GM18517 (cell line): Measurements from ENCODE around the gene KDM6A.
"Not testable (repeated sequence)": the region's sequence is repeated elsewhere in the genome, so short reads cannot be mapped to it uniquely, and the experiment has no call there.

Source experiments
- ATAC-seq: cut with Tn5 transposase; IDR thresholded peaks from one replicate; pipeline ENCODE4 v1.9.1; 2021; ENCODE audit warnings: mild to moderate bottlenecking, moderate library complexity; ENCODE audit not compliant: unreplicated experiment

KDM6A gene

DNA sequence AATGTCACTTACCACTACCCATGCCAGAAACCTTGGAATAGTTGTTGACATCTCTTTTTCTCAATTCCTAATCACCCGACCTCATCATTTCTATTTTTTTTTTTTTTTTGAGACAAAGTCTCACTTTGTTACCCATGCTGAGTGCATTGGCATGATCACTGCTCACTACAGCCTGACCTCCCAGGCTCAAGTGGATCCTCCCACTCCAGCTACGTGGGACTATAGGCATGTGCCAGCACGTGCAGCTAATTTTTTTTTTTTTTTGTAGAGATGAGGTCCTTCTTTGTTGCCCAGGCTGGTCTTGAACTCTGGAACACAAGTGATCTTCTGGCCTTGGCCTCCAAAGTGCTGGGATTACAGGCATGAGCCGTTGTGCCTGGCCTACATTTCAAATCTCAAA is 12.0 kb downstream of the KDM6A start:
- no peak for ATAC-seq

DNA sequence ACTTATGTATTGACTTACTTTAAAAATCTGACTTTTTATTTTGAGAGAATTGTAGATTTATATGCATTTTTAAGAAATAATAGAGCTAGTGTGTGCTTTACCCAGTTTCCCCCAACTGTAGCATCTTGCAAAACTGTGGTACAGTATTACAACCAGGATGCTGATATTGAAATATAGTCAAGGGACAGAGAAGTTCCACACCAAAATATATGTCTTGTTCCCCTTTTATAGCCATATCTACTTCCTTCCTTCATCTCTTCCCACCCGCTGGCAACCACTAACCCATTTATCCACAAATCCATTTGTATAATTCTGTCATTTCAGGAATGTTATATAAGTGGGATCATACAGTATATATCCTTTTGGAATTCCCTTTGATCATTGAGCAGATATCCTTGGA is 16.8 kb downstream of the KDM6A start:
- ATAC-seq, result no peak

DNA sequence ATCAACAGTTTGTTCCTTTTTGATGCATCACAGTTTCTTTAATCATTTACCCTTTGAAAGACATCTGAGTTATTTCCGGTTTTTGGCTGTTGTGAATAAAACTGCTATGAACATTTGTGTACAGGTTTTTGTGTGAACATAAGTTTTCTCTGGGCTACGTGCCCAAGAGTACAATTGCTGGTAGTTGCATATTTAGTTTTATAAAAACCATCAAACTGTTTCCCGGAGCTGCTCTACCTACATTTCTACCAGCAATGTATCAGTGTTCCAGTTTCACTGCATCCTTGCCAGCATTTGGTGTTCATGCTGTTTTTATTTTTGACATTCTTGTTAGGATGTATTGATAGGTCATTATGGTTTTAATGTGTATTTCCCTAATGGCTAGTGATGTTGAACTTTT is 17.3 kb downstream of the KDM6A start:
- no peak for ATAC-seq

DNA sequence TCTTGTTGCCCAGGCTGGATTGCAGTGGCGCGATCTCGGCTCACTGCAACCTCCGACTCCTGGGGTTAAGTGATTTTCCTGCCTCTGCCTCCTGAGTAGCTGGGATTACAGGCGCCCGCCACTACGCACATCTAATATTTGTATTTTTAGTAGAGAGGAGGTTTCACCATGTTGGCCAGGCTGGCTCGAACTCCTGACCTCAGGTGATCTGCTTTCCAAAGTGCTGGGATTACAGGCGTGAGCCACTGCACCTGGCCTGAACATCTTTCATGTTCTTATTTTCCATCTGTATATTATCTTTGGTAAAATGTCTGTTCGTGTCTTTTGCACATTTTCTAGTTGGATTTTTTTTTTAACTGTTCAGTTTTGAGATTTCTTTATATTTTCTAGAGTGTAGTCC is 17.7 kb downstream of the KDM6A start:
- ATAC-seq, result not testable (repeated sequence)

DNA sequence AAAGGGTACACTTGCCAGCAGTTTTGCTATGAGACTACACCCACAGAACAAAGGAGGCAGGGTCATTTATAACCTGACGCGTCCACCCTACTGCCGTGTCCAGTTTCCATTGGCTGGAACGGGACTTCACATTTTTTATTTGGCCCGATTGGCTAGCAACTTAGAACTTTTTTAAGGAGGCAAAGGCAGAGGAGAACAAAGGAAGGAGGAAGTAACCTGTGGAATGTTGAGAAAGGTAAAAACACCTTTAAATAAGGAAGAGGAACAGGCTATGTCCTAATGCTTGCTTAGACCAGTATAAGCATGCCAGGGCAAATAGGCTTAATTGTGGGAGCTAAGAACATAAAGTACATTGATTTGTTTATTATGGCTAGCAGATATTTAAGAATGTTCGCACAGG is 18.7 kb downstream of the KDM6A start:
- ATAC-seq, result no peak

DNA sequence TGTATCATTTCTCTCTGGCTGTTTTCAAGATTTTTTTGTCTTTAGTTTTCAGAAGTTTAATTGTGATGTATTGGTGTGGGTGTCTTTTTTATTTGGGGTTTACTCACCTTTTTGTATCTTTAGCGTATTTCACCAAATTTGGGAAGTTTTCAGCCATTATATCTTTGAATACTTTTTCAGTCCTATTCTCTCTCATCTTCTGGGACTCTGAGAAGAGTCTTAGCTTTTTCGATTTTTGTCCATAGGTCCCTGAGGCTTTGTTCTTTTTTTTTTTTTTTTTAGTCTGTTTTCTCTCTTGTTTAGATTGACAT is 23.8 kb downstream of the KDM6A start:
- no peak for ATAC-seq

DNA sequence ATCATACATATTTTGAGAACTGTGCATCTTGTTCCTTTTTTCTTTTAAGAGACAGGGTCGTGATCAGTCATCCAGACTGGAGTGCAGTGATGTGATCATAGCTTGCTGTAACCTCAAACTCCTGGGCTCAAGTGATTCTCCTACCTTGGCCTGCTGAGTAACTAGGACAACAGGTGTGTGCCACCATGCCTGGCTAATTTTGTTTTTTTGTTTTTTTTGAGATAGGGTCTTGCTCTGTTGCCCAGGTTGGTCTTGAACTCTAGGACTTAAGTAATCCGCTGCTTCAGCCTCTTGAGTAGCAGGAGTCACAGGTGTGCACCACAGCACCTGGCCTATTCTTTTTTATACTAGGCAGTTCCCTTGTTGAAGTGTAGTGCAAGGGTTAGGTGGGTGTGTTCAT is 24.6 kb downstream of the KDM6A start:
- ATAC-seq, result no peak

DNA sequence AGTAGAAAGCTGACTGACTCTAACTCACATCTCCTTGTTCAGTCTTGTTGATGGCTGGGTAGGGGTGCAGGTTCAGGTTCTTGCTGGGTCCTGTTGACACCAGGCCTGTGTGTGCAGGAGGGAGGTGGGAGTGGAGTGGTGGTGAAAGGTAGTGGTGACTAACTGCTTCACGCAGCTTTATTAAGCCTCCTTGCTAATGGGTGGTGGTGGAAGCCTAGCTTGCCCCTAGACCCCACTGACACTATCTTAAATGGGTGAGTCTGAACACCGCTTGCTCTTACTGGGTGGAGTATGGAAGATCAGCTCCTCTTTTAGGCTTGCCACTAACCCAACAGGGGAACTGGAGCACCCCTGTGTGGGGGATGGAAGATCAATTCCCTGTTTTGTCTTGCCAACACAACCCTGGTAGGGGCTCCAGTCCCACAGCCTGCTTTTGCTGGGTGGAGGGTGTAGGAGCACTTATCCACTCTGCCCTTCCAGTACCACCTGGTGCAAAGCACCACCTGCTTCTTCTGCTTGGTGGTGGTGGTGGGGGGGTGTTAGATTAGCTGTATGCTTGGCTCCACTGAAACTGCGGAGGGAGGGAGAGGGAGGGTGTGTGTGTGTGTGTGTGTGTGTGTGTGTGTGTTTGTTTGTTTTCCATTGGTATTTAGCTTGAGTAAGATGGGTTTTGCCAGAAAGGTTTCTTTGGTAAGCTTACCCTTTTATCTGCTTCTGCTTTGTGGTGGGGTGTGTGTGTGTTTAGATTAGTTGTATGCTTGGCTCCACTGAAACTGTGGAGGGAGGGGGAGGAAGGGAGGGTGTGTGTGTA is 25.6 kb downstream of the KDM6A start:
- ATAC-seq, result peak; percentile 29

DNA sequence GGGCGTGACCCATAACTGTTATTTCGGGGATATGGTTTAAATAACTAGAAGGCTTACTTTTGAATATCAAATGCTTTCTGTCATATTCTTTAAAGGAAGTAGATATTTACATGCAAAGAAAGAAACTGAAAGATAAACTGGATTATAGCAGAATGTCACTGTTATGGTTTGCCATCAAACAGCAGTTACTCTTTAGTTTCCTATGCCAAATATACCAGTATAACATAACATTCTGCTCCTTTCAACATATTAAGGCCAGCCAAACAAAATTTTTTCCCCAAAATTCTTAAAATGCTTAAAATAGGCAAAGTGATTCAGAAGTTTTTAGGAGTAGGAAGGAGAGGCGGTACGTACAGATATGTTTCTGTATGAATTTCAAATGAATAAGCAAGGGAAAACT is 27.0 kb downstream of the KDM6A start:
- no peak for ATAC-seq

DNA sequence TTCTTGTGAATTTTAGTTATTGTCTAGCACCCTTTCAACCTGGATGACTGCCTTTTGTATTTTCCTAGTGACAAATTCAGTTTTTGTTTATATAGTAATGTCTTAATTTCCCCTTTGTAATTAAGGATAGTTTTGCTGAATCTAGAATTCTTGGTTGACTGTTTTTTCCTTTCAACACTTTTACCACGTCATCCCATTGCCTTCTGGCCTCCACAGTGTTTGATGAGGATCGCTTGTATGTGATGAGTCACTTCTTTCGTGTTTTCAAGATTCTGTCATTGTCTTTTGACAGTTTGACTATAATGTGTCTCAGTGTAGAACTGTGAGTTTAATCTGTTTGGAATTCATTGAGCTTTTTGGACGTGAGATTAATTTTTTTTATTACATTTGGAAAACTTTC is 30.1 kb downstream of the KDM6A start:
- ATAC-seq, result no peak

DNA sequence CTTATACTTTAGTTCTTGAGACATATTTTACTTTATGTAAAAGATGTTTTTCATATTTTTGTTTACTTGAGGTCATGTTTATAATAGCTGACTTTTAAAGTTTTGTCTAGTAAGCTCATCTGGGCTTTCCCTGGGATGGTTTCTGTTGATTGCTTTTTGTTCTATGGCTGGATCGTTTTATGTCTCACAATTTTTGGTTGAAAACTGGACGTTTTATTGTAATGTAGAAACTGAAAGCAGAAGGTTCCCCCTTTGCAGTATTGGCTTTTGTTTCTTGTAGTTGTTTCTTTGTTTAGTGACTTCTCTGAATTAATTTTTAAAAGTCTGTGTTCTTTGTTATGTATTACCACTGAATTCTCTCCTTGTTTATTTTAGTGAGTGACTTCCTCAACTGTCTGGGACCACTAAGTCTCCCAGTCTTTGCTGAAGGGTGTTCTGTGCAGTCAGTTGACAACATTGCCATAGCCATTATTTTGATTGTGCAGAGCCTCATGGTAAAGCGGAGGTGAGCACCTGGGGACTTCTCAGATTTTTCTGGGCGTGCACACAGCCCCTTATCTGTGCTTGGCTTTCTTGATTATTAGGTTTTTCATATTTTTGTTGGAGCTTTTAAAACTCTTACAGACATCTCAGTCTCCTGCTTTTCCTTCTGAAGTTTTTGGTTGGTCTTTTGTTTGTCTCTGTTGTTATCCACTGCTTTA is 31.0 kb downstream of the KDM6A start:
- no peak for ATAC-seq

DNA sequence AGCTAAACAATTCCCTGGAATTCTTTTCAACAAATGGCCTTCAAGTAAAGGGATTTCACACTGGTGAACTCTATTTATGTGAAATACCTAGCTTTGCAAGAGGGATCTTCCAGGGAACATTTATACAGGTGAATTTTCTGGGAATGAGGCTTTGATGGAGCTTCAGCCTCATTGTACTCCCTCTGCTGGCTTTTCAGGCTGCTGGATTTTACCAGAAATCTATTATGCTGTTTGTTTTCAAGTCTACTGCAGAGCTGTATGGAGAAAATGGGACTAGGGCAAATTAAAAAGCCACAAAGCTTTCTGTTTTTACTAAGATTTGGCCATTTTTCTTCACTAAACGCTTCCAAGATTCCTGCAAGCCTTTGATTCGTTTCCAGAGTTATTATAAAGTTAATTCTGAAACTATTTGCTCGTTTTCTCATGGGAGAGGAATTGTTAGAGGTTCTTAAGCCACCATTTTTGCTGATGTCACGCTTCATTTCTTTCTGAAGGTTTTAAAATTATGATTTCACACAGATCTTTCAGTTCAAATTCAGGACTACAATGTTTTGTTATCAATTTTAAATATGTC is 31.6 kb downstream of the KDM6A start:
- ATAC-seq, result no peak

DNA sequence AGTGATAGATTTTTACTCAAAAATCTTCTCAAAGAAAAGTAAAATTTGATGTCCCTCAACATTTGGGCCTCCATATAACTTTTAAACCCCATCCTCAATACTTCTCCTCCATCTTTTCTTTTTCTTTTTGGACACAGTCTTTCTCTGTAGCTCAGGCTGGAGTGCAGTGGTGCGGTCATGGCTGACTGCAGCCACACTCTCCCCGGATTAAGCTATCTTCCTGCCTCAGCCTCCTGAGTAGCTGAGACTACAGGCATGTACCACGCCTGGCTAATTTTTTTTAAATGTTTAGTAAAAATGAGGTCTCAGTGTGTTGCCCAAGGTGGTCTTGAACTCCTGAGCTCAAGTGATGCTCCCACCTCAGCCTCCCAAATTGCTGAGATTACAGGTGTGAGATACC is 33.1 kb downstream of the KDM6A start:
- ATAC-seq, result peak; percentile 35

DNA sequence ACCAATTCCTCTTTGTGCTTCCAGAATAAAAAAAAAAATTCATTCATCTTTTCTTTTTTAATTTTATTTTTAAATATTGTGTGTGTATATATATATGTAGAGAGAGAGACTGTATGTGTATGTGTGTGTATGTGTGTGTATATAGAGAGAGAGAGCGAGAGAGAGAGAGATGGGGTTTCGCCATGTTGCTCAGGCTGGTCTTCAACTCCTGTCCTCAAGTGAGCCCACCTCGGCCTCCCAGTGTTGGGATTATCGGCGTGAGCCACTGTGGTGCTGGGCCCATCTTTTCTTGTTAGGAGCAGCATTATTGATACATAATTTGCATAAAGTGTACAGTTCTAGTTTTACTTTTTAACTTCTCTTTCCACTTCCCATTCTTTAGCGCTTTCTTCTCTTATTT is 33.6 kb downstream of the KDM6A start:
- no peak for ATAC-seq

DNA sequence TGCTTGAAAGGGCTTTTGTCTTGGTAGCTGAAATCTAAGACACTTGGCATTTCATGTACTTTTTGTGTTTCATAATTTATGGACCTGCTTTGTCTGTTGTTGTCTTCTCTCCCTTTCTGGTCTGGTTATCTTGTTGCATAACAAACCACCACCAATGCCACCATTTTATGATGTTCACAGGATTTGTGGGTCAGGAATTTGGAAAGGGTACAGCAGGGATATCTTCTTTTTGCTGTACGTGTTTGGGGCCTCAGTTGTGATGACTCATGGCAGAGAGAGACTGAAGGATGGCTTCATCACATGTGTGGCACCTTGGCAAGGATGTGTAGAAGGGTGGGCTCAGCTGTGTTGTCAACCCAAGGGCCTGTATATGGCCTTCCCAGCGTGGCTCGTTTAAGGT is 35.2 kb downstream of the KDM6A start:
- ATAC-seq, result no peak

DNA sequence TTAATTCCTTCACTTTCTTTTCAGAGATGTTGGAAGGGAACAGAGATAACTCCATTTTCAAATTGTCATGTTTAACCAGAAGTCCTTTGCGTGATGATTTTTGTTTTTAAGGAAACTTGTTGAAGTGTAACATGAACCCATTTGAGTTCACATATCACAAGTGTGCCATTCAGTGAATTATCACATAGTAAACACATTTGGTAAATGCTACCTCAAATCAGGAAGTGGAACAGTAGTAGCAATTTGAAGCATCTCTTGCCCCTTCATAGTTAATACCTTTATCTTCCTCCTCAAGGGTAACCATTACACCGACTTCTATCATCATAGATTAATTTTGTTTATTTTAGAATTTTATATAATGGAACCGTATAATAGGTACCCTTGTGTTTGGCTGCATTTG is 35.8 kb downstream of the KDM6A start:
- ATAC-seq, result no peak

DNA sequence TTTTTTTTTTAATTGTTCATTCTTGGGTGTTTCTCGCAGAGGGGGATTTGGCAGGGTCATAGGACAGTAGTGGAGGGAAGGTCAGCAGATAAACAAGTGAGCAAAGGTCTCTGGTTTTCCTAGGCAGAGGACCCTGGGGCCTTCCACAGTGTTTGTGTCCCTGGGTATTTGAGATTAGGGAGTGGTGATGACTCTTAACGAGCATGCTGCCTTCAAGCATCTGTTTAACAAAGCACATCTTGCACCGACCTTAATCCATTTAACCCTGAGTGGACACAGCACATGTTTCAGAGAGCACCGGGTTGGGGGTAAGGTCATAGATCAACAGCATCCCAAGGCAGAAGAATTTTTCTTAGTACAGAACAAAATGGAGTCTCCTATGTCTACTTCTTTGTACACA is 37.5 kb downstream of the KDM6A start:
- ATAC-seq, result not testable (repeated sequence)

DNA sequence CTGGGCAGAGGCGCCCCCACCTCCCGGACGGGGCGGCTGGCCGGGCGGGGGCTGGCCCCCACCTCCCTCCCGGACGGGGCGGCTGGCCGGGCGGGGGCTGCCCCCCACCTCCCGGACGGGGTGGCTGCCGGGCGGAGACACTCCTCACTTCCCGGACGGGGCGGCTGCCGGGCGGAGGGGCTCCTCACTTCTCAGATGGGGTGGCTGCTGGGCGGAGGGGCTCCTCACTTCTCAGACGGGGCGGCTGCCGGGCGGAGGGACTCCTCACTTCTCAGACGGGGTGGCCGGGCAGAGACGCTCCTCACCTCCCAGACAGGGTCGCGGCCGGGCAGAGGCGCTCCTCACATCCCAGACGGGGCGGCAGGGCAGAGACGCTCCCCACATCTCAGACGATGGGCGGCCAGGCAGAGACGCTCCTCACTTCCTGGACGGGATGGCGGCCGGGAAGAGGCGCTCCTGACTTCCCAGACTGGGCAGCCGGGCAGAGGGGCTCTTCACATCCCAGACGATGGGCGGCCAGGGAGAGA is 38.1 kb downstream of the KDM6A start:
- not testable (repeated sequence) for ATAC-seq

DNA sequence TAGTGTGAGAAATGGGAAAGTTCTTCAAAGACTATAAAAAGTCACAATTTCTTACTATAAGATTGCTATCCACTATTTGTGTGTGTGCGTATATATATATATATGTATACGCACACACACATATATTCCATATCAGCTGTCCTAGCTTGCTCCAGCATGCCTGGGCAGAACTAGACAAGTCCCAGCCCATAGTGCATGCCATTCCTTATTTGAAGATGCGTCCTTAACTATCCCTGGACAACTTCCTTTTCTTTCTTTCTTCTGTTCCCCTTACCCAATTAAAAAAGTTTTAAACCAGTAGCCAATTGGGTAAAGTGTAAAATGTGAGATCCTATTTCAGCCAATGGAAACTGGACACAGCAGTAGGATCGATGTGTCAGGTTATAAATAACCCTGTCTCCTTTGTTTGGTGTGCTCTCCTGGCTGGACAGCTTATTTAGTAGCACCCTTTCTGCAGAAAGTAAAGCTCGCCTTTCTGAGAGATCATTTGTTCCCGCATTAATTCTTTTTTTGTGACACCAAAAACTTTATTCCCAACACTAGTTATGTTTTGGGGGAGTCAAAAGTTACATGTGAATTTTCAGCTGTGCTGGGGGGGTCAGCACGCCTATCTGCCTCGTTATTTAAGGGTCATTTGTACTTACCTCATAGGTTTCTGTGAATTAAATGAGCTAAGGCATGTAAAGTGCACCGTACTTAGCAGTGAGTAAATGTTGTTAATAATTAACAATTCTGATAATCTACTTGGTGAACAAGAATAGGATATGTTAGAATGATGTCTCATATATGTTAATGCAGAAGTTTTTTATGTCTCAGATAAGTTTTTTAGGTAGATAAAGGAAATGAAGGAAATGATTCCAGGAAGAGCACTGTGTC is 40.9 kb downstream of the KDM6A start:
- peak; percentile 37 for ATAC-seq

DNA sequence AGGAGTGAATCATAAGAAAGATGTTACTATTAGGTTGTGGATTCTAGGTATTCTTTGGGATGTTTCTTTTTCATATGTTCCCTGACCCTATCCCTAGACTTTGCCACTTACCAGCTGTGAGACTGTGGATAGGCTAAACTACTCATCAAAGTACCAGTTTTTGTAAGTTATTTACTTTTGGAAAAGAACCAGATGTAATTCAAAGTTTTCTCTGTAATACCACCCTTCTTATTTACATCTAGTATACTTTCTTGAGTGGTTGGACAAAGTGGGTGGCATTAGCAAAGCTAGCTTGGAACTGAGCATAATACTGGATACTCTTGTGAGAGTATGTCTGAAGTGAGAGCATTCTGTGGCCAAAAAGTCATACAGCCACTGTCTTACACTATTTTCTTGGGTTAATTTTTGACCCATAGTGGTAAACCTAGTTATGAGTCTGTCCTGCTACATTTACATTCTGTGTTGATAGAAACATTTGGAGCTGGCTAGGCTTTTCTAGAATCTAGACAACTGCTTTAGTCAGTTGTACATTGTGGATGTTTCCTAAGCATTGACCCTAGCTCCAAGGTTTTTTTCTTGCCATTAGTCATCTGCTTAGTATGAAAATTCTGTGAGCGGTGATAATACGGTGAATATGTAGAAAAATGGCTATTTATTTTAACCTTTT is 41.7 kb downstream of the KDM6A start:
- ATAC-seq, result peak; percentile 88
